Cardiac ventricle fibroblast (primary cell): Measurements from ENCODE around the gene SPRY4. TPM values are rescaled to one million over a fixed set of nuclear protein-coding genes. Genes with fewer than 3 reads are reported as not detected.

Experiments used
- total RNA-seq: library from RNA; depleted of rRNA; stranded (reverse); fragments of >200 nt; gene quantifications from 2 replicates; pipeline ENCODE4 v1.2.3, GENCODE V29; 2015

Gene SPRY4
- 19.6 and 25.4 TPM in 2 replicates for total RNA-seq

GRCh38 chr5:142324871-142325724 lies at the start of gene SPRY4:
TSS of gene SPRY4 (minus strand) at chr5:142325021. CDS start at chr5:142315108, 9,913 bp downstream.

Other genes starting within 250 kb of the SPRY4 start
- 61.2 and 66.9 TPM in 2 replicates for gene NDFIP1, start 216.2 kb downstream of the SPRY4 start, total RNA-seq